CD4-positive, alpha-beta T cell (primary cell): ENCODE measurements around the gene JAK3. TPM values are rescaled to one million over a fixed set of nuclear protein-coding genes. Genes with fewer than 3 reads are reported as not detected.
"Not testable (repeated sequence)": the region's sequence is repeated elsewhere in the genome, so short reads cannot be mapped to it uniquely, and the experiment has no call there.

Experiments used
- ATAC-seq: fragments of 200-7000 bp; cut with Tn5 transposase; one replicate; pipeline ENCODE4 v1.10.0; 2022; ENCODE audit warnings: mild to moderate bottlenecking; ENCODE audit not compliant: poor library complexity
- CTCF ChIA-PET: fragments of 350-600 bp; sonication (Branson Sonifier 250); formaldehyde crosslinking; loops from one replicate; lab custom pipeline; 2021; ENCODE audit warnings: antibody characterized with exemption, inconsistent platforms; lab: Charles Lee
- POLR2A ChIA-PET: fragments of 350-600 bp; sonication (Branson Sonifier 250); formaldehyde crosslinking; loops from one replicate; lab custom pipeline; 2021; ENCODE audit warnings: antibody characterized with exemption, inconsistent platforms; lab: Charles Lee
- DNase-seq, 14 experiments: peaks; one replicate each; pipeline ENCODE4 v3.0.0-alpha.2; 2013 to 2020; ENCODE audit warnings: mixed read lengths in 2 of 14
- H3K27ac ChIP-seq, 2 donors: one replicate each; pipeline versions ENCODE4 v1.5.1 to v1.7.0; 2013; ENCODE audit warnings: low read length in 2 of 2, low read depth in 1 of 2, mild to moderate bottlenecking in 1 of 2
- H3K27me3 ChIP-seq, 2 experiments: 1 replicate in 1 of 2; 2 replicates in 1 of 2; pipeline versions ENCODE4 v1.6.1 to v1.7.0; 2013; ENCODE audit warnings: low read length in 2 of 2, control low read depth in 1 of 2, mild to moderate bottlenecking in 1 of 2, moderate library complexity in 1 of 2; ENCODE audit not compliant: insufficient read depth in 2 of 2, control insufficient read depth in 1 of 2
- H3K36me3 ChIP-seq: one replicate; pipeline ENCODE4 v1.6.1; 2013; ENCODE audit warnings: low read length, control low read depth; ENCODE audit not compliant: insufficient read depth
- H3K4me1 ChIP-seq: one replicate; pipeline ENCODE4 v1.6.1; 2013; ENCODE audit warnings: low read length, control low read depth; ENCODE audit not compliant: insufficient read depth
- H3K4me3 ChIP-seq: one replicate; pipeline ENCODE4 v1.5.1; 2013; ENCODE audit warnings: mild to moderate bottlenecking, low read length, moderate library complexity
- H3K9me3 ChIP-seq, 2 experiments: 1 replicate in 1 of 2; 2 replicates in 1 of 2; pipeline versions ENCODE4 v1.6.1 to v1.7.0; 2013; ENCODE audit warnings: low read length in 2 of 2, mild to moderate bottlenecking in 2 of 2, control low read depth in 1 of 2, moderate library complexity in 1 of 2; ENCODE audit not compliant: control insufficient read depth in 1 of 2, insufficient read depth in 1 of 2
- H3K27ac Mint-ChIP-seq: one replicate; pipeline ENCODE4 v1.8.0; 2020; ENCODE audit warnings: mixed read lengths
- H3K27me3 Mint-ChIP-seq: one replicate; pipeline ENCODE4 v1.8.0; 2021; ENCODE audit warnings: mixed read lengths
- H3K36me3 Mint-ChIP-seq: one replicate; pipeline ENCODE4 v1.8.0; 2021; ENCODE audit warnings: low read depth, mixed read lengths
- H3K4me1 Mint-ChIP-seq: one replicate; pipeline ENCODE4 v1.8.0; 2021; ENCODE audit warnings: low read depth, mixed read lengths
- H3K4me3 Mint-ChIP-seq: one replicate; pipeline ENCODE4 v1.8.0; 2020; ENCODE audit warnings: mild to moderate bottlenecking, mixed read lengths
- H3K9me3 Mint-ChIP-seq: one replicate; pipeline ENCODE4 v1.8.0; 2020; ENCODE audit warnings: mixed read lengths
- intact Hi-C, 2 experiments: fragments of 100-400 bp; cut with DNase I in 1 of 2; cut with micrococcal nuclease in 1 of 2; formaldehyde crosslinking; loops; one replicate each; pipeline versions ENCODE4 v1.15.1 to v1.9.0; 2023 to 2025; cut with DNase I, micrococcal nuclease
- total RNA-seq, 174 experiments: library from RNA in 2 of 174; stranded (reverse) in 2 of 174; gene quantifications; one replicate each; pipeline ENCODE4 v1.2.3 and lab custom pipeline; 2021 to 2026
- TF ChIP-seq, protein P1 (sequence below): fragments of 200-600 bp; IDR thresholded peaks from one replicate; pipeline ENCODE4 v1.8.0; 2022; ENCODE audit warnings: antibody characterized with exemption, mild to moderate bottlenecking

Gene JAK3
- total RNA-seq, 2 experiments from 2014 or later: 120 to 121 TPM

DNA sequence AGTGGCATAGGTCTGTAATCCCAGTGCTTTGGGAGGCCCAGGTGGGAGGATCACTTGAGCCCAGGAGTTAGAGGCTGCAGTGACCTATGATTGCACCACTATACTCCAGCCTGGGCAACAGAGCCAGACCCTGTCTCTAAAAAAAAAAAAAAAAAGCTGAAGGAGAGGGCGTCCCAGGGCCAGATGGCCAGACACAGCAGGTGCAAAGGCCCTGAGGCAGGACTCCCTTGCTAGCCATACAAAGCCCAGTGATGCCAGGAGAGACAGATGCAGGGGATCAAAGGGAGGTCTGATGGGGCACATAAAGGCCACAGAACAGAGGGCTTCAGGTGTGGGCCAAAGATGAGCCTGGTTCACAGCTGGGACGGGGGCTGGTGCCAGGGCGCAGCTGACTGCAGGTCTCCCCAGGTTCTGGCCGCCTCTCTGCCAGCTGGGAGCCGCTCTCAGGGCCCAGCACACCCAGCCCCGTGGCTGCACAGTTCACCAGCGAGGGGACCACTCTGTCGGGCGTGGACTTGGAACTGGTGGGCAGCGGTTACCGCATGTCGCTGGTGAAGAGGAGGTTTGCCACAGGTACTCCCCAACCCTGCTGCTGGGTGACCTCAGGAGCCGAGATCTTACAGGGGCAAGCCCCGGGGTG lies 60.4 kb downstream of the JAK3 start:
- POLR2A ChIA-PET: no interaction called here
- intact Hi-C loops: no loop called here
- TF ChIP-seq, protein P1, sequence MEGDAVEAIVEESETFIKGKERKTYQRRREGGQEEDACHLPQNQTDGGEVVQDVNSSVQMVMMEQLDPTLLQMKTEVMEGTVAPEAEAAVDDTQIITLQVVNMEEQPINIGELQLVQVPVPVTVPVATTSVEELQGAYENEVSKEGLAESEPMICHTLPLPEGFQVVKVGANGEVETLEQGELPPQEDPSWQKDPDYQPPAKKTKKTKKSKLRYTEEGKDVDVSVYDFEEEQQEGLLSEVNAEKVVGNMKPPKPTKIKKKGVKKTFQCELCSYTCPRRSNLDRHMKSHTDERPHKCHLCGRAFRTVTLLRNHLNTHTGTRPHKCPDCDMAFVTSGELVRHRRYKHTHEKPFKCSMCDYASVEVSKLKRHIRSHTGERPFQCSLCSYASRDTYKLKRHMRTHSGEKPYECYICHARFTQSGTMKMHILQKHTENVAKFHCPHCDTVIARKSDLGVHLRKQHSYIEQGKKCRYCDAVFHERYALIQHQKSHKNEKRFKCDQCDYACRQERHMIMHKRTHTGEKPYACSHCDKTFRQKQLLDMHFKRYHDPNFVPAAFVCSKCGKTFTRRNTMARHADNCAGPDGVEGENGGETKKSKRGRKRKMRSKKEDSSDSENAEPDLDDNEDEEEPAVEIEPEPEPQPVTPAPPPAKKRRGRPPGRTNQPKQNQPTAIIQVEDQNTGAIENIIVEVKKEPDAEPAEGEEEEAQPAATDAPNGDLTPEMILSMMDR: no peak
- ATAC-seq (no peak), DNase-seq (no peak)
- peaks cover 33% of the 10 kb centered on the region for H3K4me1 Mint-ChIP-seq
- Histone ChIP-seq H3K9me3 (no peaks in the 10 kb centered on the region), H3K27me3 (no peaks in the 10 kb centered on the region), H3K4me1 (peaks cover 32% of the 10 kb centered on the region), H3K27ac (no peak overlapping the region), H3K36me3 (peaks cover 46% of the 10 kb centered on the region), H3K4me3 (no peak overlapping the region)
- no peaks in the 10 kb centered on the region for H3K9me3 Mint-ChIP-seq
- no peak overlapping the region for H3K27ac Mint-ChIP-seq
- H3K27me3 Mint-ChIP-seq: no peaks in the 10 kb centered on the region
- H3K4me3 Mint-ChIP-seq: no peak overlapping the region
- CTCF ChIA-PET: interaction anchor here (0.6 to 1.0 kb wide), 2 partner anchors 32 to 68 kb away, joined by 3 to 5 read pairs; no protein-coding TSS in a partner anchor
- H3K36me3 Mint-ChIP-seq: peaks cover 58% of the 10 kb centered on the region

DNA sequence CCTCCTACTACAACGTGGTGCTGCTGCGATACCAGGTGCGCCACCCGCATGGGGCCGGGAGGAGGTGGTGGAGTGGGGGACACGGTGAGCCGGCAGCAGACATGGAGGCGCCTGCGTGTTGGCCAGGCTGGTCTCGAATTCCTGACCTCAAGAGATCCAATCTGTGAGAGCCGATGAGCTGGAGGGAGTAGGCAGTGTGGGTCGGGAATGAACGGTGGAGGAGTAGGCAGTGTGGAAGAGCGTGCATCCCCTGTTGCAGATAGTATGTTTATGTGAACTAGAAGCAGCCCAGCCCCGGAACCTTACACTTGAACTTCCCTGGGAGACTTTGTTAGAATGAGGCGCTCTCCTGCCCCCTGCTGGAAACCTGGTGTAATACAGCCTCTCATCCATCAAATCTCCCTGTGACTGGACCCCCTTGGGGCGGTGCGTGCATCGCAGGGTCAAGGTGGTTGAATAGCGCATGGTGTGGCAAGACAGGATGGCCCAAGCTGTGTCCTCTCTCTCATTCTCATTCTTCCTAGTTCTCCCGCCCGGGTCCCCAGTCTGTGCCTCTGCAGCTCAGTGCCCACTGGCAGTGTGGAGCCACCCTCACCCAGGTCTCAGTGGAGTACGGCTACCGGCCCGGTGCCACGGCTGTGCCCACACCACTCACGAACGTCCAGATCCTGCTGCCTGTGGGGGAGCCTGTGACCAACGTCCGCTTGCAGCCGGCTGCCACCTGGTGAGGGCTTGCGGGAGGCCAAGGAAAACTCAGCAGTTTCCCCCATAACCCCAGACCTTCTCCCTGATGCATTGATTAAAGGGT lies 63.4 kb downstream of the JAK3 start:
- intact Hi-C loops: loop anchor here (1.0 to 5.0 kb wide), 5 partner anchors 34 to 148 kb away; partner anchors contain the start of genes CCDC124 (in 1 of the 2) and FCHO1 (in 1 of the 2)
- POLR2A ChIA-PET: interaction anchor here (1.1 kb wide), 1 partner anchor 11 kb away, joined by 3 read pairs; no protein-coding TSS in a partner anchor
- DNase-seq: peak; percentile 62 to 86 (median 72)

DNA sequence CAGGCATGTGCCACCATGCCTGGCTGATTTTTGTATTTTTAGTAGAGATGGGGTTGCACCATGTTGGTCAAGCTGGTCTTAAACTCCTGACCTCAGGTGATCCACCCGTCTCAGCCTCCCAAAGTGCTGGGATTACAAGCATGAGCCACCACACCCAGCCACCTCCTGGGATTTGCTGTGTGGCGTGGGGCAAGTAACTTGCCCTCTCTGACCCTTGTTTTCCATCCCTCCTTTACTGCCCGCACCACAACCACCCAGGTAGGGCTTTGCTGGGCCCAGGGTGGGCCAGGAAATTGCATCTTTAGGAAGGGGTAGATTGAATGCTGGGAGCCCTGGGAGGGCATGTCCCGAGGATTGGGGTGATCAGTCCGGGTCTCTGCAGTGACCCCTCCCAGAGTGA lies 64.1 kb downstream of the JAK3 start:
- ATAC-seq, H3K27me3 ChIP-seq, H3K4me3 Mint-ChIP-seq, H3K9me3 ChIP-seq, H3K9me3 Mint-ChIP-seq, DNase-seq, H3K27ac ChIP-seq, H3K27me3 Mint-ChIP-seq, H3K27ac Mint-ChIP-seq, H3K4me3 ChIP-seq: not testable (repeated sequence)
- POLR2A ChIA-PET: interaction anchor here (1.1 kb wide), 1 partner anchor 12 kb away, joined by 3 read pairs; no protein-coding TSS in a partner anchor
- Mint-ChIP-seq H3K36me3 (peaks cover 67% of the 10 kb centered on the region), H3K4me1 (peaks cover 15% of the 10 kb centered on the region)
- Histone ChIP-seq H3K4me1 (peaks cover 10% of the 10 kb centered on the region), H3K36me3 (peaks cover 54% of the 10 kb centered on the region)
- intact Hi-C loops: loop anchor here (1.0 to 5.0 kb wide), 5 partner anchors 33 to 149 kb away; partner anchors contain the start of genes CCDC124 (in 1 of the 2) and FCHO1 (in 1 of the 2)
- CTCF ChIA-PET: interaction anchor here (0.9 to 2.5 kb wide), 6 partner anchors 18 to 149 kb away, joined by 3 to 12 read pairs (median 4); partner anchors contain the start of genes CCDC124 and RPL18A

More for the DNA sequence above, 63.4 kb downstream of the JAK3 start:
- Mint-ChIP-seq H3K4me1 (peaks cover 15% of the 10 kb centered on the region), H3K27me3 (no peaks in the 10 kb centered on the region), H3K27ac (peak overlapping the region; percentile 18), H3K4me3 (no peak overlapping the region), H3K9me3 (no peaks in the 10 kb centered on the region), H3K36me3 (peaks cover 69% of the 10 kb centered on the region)
- no peaks in the 10 kb centered on the region for H3K9me3 ChIP-seq
- ATAC-seq: peak; percentile 95
- no peak overlapping the region for H3K4me3 ChIP-seq
- H3K4me1 ChIP-seq: peaks cover 10% of the 10 kb centered on the region
- CTCF ChIA-PET: interaction anchor here (0.5 to 2.5 kb wide), 7 partner anchors 18 to 197 kb away, joined by 3 to 12 read pairs (median 4); partner anchors contain the start of genes CCDC124 and RPL18A
- H3K27me3 ChIP-seq: no peaks in the 10 kb centered on the region
- TF ChIP-seq, protein P1: peak; percentile 71
- no peak overlapping the region for H3K27ac ChIP-seq
- H3K36me3 ChIP-seq: peaks cover 58% of the 10 kb centered on the region
